HepG2 (cell line): Measurements from ENCODE around the gene BCL2L13. TPM values are rescaled to one million over a fixed set of nuclear protein-coding genes. Genes with fewer than 3 reads are reported as not detected.

ENCODE experiments used
- CBFB ChIP-seq: sonication (generic); formaldehyde crosslinking; IDR thresholded peaks from 2 replicates; pipeline ENCODE4 v1.4.0; 2020; ENCODE audit warnings: missing genetic modification reagents
- DMAP1 ChIP-seq: IDR thresholded peaks from 2 replicates; pipeline ENCODE4 v1.6.1; 2016
- EHMT2 ChIP-seq: fragments of 200-600 bp; sonication (generic); IDR thresholded peaks from 2 replicates; pipeline ENCODE4 v1.7.0; 2017; ENCODE audit warnings: antibody characterized with exemption, low read depth, low read length, borderline replicate concordance
- FOXA1 ChIP-seq, 2 experiments: fragments of 450-650 bp in 1 of 2; sonication (generic) in 1 of 2; formaldehyde crosslinking in 1 of 2; IDR thresholded peaks; 2 replicates each; pipeline versions ENCODE4 v1.4.0 to v1.6.1; 2016 to 2020; ENCODE audit warnings: missing genetic modification reagents in 1 of 2
- FOXO1 ChIP-seq: sonication (generic); formaldehyde crosslinking; IDR thresholded peaks from 2 replicates; pipeline ENCODE4 v1.4.0; 2020; ENCODE audit warnings: missing genetic modification reagents
- GTF2F1 ChIP-seq: fragments of 150-350 bp; IDR thresholded peaks from 2 replicates; pipeline ENCODE4 v1.6.1; 2014; ENCODE audit warnings: low read length
- HCFC1 ChIP-seq: fragments of 150-350 bp; IDR thresholded peaks from 2 replicates; pipeline ENCODE4 v1.6.1; 2014; ENCODE audit warnings: low read depth, low read length
- HOXA5 ChIP-seq: sonication (generic); formaldehyde crosslinking; IDR thresholded peaks from 2 replicates; pipeline ENCODE4 v1.4.0; 2020; ENCODE audit warnings: missing genetic modification reagents
- KAT7 ChIP-seq: IDR thresholded peaks from 2 replicates; pipeline ENCODE4 v1.6.1; 2018; ENCODE audit warnings: borderline replicate concordance, missing compliant biosample characterization
- KDM3A ChIP-seq: IDR thresholded peaks from 2 replicates; pipeline ENCODE4 v1.6.1; 2018; ENCODE audit warnings: low read depth, missing compliant biosample characterization
- MEIS1 ChIP-seq: sonication (generic); formaldehyde crosslinking; IDR thresholded peaks from 2 replicates; pipeline ENCODE4 v1.9.0; 2021; ENCODE audit warnings: mild to moderate bottlenecking, missing genetic modification reagents, moderate library complexity, borderline replicate concordance
- MXI1 ChIP-seq: IDR thresholded peaks from 3 replicates; pipeline ENCODE4 v1.6.1; 2012; ENCODE audit warnings: low read depth, low read length, inconsistent platforms, borderline replicate concordance
- NPAS2 ChIP-seq: sonication (generic); formaldehyde crosslinking; IDR thresholded peaks from 2 replicates; pipeline ENCODE4 v1.8.0; 2022; ENCODE audit warnings: mild to moderate bottlenecking, missing genetic modification reagents, borderline replicate concordance
- NR3C1 ChIP-seq: sonication (generic); formaldehyde crosslinking; IDR thresholded peaks from 2 replicates; pipeline ENCODE4 v1.4.0; 2020; ENCODE audit warnings: missing genetic modification reagents
- RXRA ChIP-seq: sonication (generic); formaldehyde crosslinking; IDR thresholded peaks from 2 replicates; pipeline ENCODE4 v1.5.1; 2020; ENCODE audit warnings: missing genetic modification reagents
- SNAPC2 ChIP-seq: sonication (generic); formaldehyde crosslinking; IDR thresholded peaks from 2 replicates; pipeline ENCODE4 v1.8.1; 2022; ENCODE audit warnings: mild to moderate bottlenecking, missing genetic modification reagents
- SPEN ChIP-seq: sonication (generic); formaldehyde crosslinking; IDR thresholded peaks from 2 replicates; pipeline ENCODE4 v1.5.1; 2020; ENCODE audit warnings: low read depth, mild to moderate bottlenecking, missing genetic modification reagents
- TEAD3 ChIP-seq: optimal IDR thresholded peaks from 2 replicates; pipeline ENCODE3; 2016; ENCODE audit warnings: borderline replicate concordance
- UBTF ChIP-seq: sonication (generic); formaldehyde crosslinking; IDR thresholded peaks from 2 replicates; pipeline ENCODE4 v1.4.0; 2020; ENCODE audit warnings: mild to moderate bottlenecking, missing genetic modification reagents
- ZNF354B ChIP-seq: sonication (generic); formaldehyde crosslinking; IDR thresholded peaks from 2 replicates; pipeline ENCODE4 v1.8.0; 2022; ENCODE audit warnings: mild to moderate bottlenecking, missing genetic modification reagents
- ZNF441 ChIP-seq: sonication (generic); formaldehyde crosslinking; IDR thresholded peaks from 2 replicates; pipeline ENCODE4 v1.7.0; 2021; ENCODE audit warnings: missing genetic modification reagents, borderline replicate concordance
- ZNF446 ChIP-seq: sonication (generic); formaldehyde crosslinking; IDR thresholded peaks from 2 replicates; pipeline ENCODE4 v1.5.0; 2020; ENCODE audit warnings: mild to moderate bottlenecking, missing genetic modification reagents
- ZNF546 ChIP-seq: sonication (generic); formaldehyde crosslinking; conservative IDR thresholded peaks from 2 replicates; pipeline ENCODE4 v1.8.1; 2023; ENCODE audit warnings: mild to moderate bottlenecking, missing genetic modification reagents
- ZNF549 ChIP-seq: sonication (generic); formaldehyde crosslinking; IDR thresholded peaks from 2 replicates; pipeline ENCODE4 v1.5.0; 2020; ENCODE audit warnings: missing genetic modification reagents
- ZNF564 ChIP-seq: sonication (generic); formaldehyde crosslinking; IDR thresholded peaks from 2 replicates; pipeline ENCODE4 v1.8.1; 2023; ENCODE audit warnings: mild to moderate bottlenecking, missing genetic modification reagents
- ZNF569 ChIP-seq: sonication (generic); formaldehyde crosslinking; IDR thresholded peaks from 2 replicates; pipeline ENCODE4 v1.5.0; 2020; ENCODE audit warnings: mild to moderate bottlenecking, missing genetic modification reagents, moderate library complexity, borderline replicate concordance
- ZNF614 ChIP-seq: IDR thresholded peaks from 2 replicates; pipeline ENCODE4 v1.6.1; 2018; ENCODE audit warnings: missing biosample characterization, missing genetic modification reagents, inconsistent platforms, borderline replicate concordance
- ZSCAN29 ChIP-seq: sonication (generic); formaldehyde crosslinking; conservative IDR thresholded peaks from 2 replicates; pipeline ENCODE4 v1.4.0; 2020; ENCODE audit warnings: mild to moderate bottlenecking, missing genetic modification reagents
- polyA plus RNA-seq, 8 experiments: library from polyadenylated mRNA; depleted of rRNA in 3 of 8; stranded (reverse) in 7 of 8; unstranded in 1 of 8; fragments of >200 nt; fragmentation: Illumina TruSeq in 4 of 8; extraction: Trizol in 4 of 8; gene quantifications; 2 replicates each; pipeline versions ENCODE4 v1.2.1 to v1.2.3, GENCODE V29; 2011 to 2016; ENCODE audit warnings: low read depth in 4 of 8, missing spikeins in 1 of 8, mixed read lengths in 1 of 8; ENCODE audit not compliant: insufficient read depth in 1 of 8
- total RNA-seq, 5 experiments: library from RNA; depleted of rRNA; stranded (reverse); fragments of >200 nt; fragmentation: Illumina TruSeq; extraction: Trizol; gene quantifications; 2 replicates each; pipeline ENCODE4 v1.2.3, GENCODE V29; 2016; ENCODE audit warnings: low read depth in 1 of 5
- TF ChIP-seq, protein P1 (sequence below): sonication (generic); formaldehyde crosslinking; IDR thresholded peaks from 2 replicates; pipeline ENCODE4 v1.5.0; 2020; ENCODE audit warnings: mild to moderate bottlenecking, missing genetic modification reagents, moderate library complexity

The BCL2L13 gene
- total and polyA plus RNA-seq, 2 of the 13 experiments (the other 11 are each of a cell fraction or from before 2014, with no cell fraction given) = 13.5 to 14.6 TPM

DNA sequence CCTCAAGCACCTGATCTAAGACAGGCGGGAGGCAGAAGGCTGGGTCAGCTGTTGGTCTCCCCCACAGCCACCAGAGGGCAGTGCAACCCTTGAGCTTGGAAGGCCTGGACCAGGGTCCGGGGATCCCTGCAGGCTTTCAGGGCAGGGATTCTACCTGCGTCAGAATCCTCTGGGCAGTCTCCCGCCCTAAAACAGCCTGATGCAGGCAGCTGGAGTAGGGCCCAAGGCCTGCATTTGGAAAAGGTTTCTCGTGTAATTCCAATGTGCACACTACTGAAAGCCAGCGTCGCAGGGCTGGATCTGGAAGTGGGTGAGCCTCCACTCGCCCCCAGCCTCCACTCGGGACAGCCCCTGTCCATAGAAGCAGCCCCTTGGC lies 104.0 kb downstream of the BCL2L13 start (continued):
- TF ChIP-seq MXI1 (no peak), ZNF446 (no peak), SPEN (no peak), ZNF614 (CRISPR knock-in tag) (no peak), KAT7 (no peak), EHMT2 (no peak), ZNF546 (CRISPR knock-in tag) (no peak), GTF2F1 (no peak), ZNF569 (CRISPR knock-in tag) (no peak), FOXA1 (IDR thresholded peaks at IDR 0.05) (no peak), FOXA1 (CRISPR knock-in tag; IDR thresholded peaks at IDR 0.05) (no peak), ZNF441 (CRISPR knock-in tag) (no peak), ZNF564 (CRISPR knock-in tag) (no peak), FOXO1 (CRISPR knock-in tag) (no peak), ZNF549 (CRISPR knock-in tag) (no peak), NR3C1 (CRISPR knock-in tag) (no peak), HOXA5 (no peak), CBFB (CRISPR knock-in tag) (no peak), UBTF (no peak), HCFC1 (no peak), ZSCAN29 (0 out of 2 replicates have a peak, but pooled peaks have one; percentile 33), SNAPC2 (CRISPR knock-in tag) (no peak), ZNF354B (CRISPR knock-in tag) (no peak), KDM3A (CRISPR knock-in tag) (no peak), DMAP1 (CRISPR knock-in tag) (no peak), NPAS2 (CRISPR knock-in tag) (no peak), TEAD3 (CRISPR knock-in tag) (no peak), RXRA (CRISPR knock-in tag) (no peak), MEIS1 (CRISPR knock-in tag) (0 out of 2 replicates have a peak, but pooled peaks have one; percentile 25)
- TF ChIP-seq, protein P1, sequence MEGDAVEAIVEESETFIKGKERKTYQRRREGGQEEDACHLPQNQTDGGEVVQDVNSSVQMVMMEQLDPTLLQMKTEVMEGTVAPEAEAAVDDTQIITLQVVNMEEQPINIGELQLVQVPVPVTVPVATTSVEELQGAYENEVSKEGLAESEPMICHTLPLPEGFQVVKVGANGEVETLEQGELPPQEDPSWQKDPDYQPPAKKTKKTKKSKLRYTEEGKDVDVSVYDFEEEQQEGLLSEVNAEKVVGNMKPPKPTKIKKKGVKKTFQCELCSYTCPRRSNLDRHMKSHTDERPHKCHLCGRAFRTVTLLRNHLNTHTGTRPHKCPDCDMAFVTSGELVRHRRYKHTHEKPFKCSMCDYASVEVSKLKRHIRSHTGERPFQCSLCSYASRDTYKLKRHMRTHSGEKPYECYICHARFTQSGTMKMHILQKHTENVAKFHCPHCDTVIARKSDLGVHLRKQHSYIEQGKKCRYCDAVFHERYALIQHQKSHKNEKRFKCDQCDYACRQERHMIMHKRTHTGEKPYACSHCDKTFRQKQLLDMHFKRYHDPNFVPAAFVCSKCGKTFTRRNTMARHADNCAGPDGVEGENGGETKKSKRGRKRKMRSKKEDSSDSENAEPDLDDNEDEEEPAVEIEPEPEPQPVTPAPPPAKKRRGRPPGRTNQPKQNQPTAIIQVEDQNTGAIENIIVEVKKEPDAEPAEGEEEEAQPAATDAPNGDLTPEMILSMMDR (CRISPR knock-in tag) = peak; percentile 90
- TF ChIP-seq, all 625 proteins: peak for 21
